Activated CD8-positive, alpha-beta memory T cell treated with anti-CD3 and anti-CD28 coated beads for 4 hours (primary cell): ENCODE results near the gene FANCD2.
"Not testable (repeated sequence)": the region's sequence is repeated elsewhere in the genome, so short reads cannot be mapped to it uniquely, and the experiment has no call there.

ENCODE experiments used
- DNase-seq, 2 donors: peaks; one replicate each; pipeline ENCODE4 v3.0.0-alpha.2; 2020; ENCODE audit warnings: low read depth in 2 of 2

The FANCD2 gene

GRCh38 chr3:10106919-10107318, 80.7 kb downstream of the FANCD2 start:
- no peak for DNase-seq

GRCh38 chr3:10108091-10108490, 81.9 kb downstream of the FANCD2 start, which contains the start of gene FANCD2OS:
Gene FANCD2OS, minus strand, starts transcription at chr3:10108255. Its CDS starts 3,481 bp downstream, at chr3:10104774.
- no peak for DNase-seq

- DNase-seq: peak; percentile 88 to 93
These were observed 89.3 kb downstream of the FANCD2 start, which contains the start of gene BRK1 for GRCh38 chr3:10115326-10116137. Gene BRK1, plus strand, starts transcription at chr3:10115675. Its CDS starts 27 bp downstream, at chr3:10115702.

DNA sequence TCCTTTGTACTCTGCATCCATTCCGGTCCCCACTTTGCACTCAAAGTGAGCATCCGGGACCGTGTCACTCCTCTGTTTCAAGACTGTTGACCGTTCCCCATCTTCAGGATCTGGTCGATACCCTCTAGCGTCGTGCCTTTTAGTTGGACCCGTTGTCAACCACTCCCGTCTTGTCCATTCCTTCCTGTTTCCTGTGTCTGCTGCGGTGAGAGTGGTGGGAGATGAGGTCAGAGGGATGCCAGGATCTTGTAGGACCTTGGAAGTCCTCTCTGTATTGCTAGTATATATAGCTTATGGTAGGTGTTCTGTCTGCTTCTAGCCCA, 89.9 kb downstream of the FANCD2 start:
- no peak for DNase-seq

- no peak for DNase-seq
These were observed 90.7 kb downstream of the FANCD2 start for GRCh38 chr3:10116928-10117327.

- DNase-seq: no peak
These were observed 93.1 kb downstream of the FANCD2 start for GRCh38 chr3:10119376-10119775.

DNA sequence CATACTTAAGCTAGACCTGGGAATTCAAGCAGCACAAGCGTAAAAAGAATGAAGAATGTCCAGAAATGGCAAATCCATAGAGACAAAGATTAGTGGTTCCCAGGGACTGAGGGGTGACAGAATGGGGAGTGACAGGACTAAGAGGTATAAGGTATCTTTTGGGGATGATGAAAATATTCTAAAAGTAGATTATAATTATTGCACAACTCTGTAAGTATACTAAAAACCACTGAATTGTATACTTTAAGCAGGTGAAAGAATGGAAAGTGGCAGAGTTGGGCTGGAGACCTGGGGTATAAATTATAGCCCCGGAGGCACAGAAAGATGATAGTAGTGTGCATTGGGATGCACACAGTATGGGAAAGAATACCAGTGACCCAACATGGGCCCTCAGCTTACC, 94.8 kb downstream of the FANCD2 start:
- no peak for DNase-seq

- DNase-seq: no peak
These were observed 96.5 kb downstream of the FANCD2 start for GRCh38 chr3:10122724-10123123.

DNA sequence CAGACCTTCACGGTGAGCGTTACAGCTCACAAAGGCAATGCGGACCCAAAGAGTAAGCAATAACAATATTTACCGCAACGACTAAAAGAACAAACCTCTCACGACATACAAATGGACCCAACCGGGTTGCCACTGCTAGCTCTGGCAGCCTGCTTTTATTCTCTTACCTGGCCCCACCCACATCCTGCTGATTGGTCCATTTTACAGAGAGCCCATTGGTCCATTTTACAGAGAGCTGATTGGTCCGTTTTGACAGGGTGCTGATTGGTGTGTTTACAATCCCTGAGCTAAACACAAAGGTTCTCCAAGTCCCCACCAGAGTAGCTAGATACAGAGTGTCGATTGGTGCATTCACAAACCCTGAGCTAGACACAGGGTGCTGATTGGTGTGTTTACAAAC, 109.6 kb downstream of the FANCD2 start:
- DNase-seq: not testable (repeated sequence)

- DNase-seq: no peak
These were observed 110.3 kb downstream of the FANCD2 start for GRCh38 chr3:10136426-10137005.

GRCh38 chr3:10137178-10137577, 110.9 kb downstream of the FANCD2 start:
- no peak for DNase-seq

DNA sequence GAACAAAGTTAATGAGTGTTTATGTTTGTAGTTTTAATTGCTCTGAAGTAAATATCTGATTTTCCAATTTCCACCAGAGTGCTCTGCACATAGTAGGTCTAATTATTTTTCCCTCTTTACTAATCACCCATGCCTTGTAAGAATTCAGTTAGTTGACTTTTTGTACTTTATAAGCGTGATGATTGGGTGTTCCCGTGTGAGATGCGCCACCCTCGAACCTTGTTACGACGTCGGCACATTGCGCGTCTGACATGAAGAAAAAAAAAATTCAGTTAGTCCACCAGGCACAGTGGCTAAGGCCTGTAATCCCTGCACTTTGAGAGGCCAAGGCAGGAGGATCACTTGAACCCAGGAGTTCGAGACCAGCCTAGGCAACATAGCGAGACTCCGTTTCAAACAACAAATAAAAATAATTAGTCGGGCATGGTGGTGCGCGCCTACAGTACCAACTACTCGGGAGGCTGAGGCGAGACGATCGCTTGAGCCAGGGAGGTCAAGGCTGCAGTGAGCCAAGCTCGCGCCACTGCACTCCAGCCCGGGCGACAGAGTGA, 114.8 kb downstream of the FANCD2 start:
- no peak for DNase-seq

DNA sequence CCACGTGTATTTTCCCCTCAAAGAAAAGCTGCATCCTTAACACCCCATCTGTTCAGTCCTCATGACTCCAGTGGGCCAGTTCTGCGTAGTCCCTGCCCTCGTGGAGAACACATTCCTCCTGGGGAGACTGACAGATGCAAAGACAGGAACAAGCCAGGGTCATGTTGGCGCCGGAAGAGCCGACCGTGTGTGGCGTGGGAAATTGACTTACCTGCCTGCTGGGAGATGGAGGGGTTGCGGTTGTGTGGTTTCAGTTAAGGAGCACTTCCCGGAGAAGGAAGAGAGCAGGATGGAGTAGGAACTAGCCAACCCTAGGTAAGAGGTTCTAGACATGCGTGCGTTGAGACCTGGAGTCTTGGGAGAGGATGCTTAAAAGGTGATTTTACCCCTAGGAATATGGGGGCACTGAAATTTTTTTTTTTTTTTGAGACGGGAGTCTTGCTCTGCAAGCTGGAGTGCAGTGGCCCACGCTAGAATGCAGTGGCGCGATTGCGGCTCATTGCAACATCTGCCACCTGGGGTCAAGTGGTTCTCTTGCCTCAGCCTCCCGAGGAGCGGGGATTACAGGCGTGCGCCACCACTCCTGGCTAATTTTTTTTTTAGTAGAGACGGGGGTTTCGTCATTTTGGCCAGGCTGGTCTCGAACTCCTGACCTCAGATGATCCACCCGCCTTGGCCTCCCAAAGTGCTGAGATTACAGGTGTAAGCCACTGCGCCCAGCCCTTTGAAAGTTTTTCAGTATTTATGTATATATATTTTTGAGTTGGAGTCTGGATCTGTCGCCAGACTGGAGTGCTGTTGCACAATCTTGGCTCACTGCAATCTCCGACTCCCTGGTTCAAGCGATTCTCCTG, 116.7 kb downstream of the FANCD2 start:
- no peak for DNase-seq

- DNase-seq: no peak
These were observed 119.4 kb downstream of the FANCD2 start for GRCh38 chr3:10145685-10146084.

DNA sequence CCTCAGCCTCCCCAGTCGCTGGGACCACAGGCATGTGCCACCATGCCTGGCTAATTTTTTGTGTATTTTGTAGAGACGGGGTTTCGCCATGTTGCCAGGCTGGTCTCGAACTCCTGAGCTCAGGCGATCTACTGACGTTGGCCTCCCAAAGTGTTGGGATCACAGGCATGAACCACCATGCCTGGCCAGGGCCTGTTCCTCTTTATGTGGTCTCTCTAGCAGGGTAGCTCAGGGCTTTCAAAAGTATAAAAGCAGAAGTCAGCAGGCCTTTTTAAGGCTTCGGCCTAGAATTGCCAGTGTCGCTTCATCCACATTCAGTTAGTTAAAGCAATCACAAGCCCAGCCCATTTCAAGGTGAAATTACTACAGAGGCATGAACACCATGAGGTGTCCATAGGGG, 123.0 kb downstream of the FANCD2 start:
- no peak for DNase-seq

- no peak for DNase-seq
These were observed 124.8 kb downstream of the FANCD2 start for GRCh38 chr3:10150987-10151386.
